K562 (cell line): ENCODE data around the gene CADPS2.

ENCODE experiments used
- CCAR2 ChIP-seq: fragments of 200-400 bp; formaldehyde crosslinking; IDR thresholded peaks from 2 replicates; pipeline ENCODE4 v1.6.1; 2017; ENCODE audit warnings: mild to moderate bottlenecking, low read depth, low read length
- ERF ChIP-seq: fragments of 450-650 bp; formaldehyde crosslinking; IDR thresholded peaks from 2 replicates; pipeline ENCODE4 v1.4.0; 2020; ENCODE audit warnings: mild to moderate bottlenecking, mixed read lengths
- ESRRA ChIP-seq: fragments of 450-650 bp; IDR thresholded peaks from 2 replicates; pipeline ENCODE4 v1.6.1; 2014; ENCODE audit warnings: low read depth, mild to moderate bottlenecking, moderate library complexity, borderline replicate concordance
- FOXM1 ChIP-seq, 2 experiments: fragments of 450-650 bp in 1 of 2; sonication (generic) in 1 of 2; formaldehyde crosslinking in 1 of 2; IDR thresholded peaks; 2 replicates each; pipeline versions ENCODE4 v1.6.1 to v1.9.0; 2017 to 2022; ENCODE audit warnings: low read depth in 2 of 2, mild to moderate bottlenecking in 2 of 2, missing genetic modification reagents in 1 of 2, moderate library complexity in 1 of 2
- HDAC2 ChIP-seq: fragments of 450-650 bp; IDR thresholded peaks from 2 replicates; pipeline ENCODE4 v1.6.1; 2016; ENCODE audit warnings: mild to moderate bottlenecking
- JUN ChIP-seq, 2 experiments: sonication (generic) in 1 of 2; formaldehyde crosslinking in 1 of 2; IDR thresholded peaks; 2 replicates each; pipeline versions ENCODE4 v1.6.1 to v1.8.0; 2012 to 2022; ENCODE audit warnings: borderline replicate concordance in 2 of 2, mild to moderate bottlenecking in 2 of 2, improper control_type of control experiment in 1 of 2, low read depth in 1 of 2, low read length in 1 of 2, missing genetic modification reagents in 1 of 2
- POLR2A ChIP-seq: fragments of 450-650 bp; conservative IDR thresholded peaks from 2 replicates; pipeline ENCODE4 v1.6.1; 2016
- POLR2AphosphoS5 ChIP-seq: IDR thresholded peaks from 2 replicates; pipeline ENCODE4 v1.6.1; 2011; ENCODE audit warnings: mild to moderate bottlenecking, low read depth, low read length, moderate library complexity; ENCODE audit not compliant: control insufficient read depth, insufficient read depth
- RAD21 ChIP-seq, 2 experiments: fragments of 250-450 bp in 1 of 2; fragments of 450-650 bp in 1 of 2; sonication (Bioruptor Pico) in 1 of 2; formaldehyde crosslinking in 1 of 2; IDR thresholded peaks in 1 of 2; conservative IDR thresholded peaks in 1 of 2; 2 replicates each; pipeline versions ENCODE4 v1.4.0 to v1.8.0; 2020 to 2022; ENCODE audit warnings: mild to moderate bottlenecking in 2 of 2, moderate library complexity in 1 of 2
- ZBTB1 ChIP-seq: sonication (generic); formaldehyde crosslinking; IDR thresholded peaks from 2 replicates; pipeline ENCODE4 v1.8.1; 2023; ENCODE audit warnings: missing genetic modification reagents, low read depth, mild to moderate bottlenecking, borderline replicate concordance
- TF ChIP-seq, protein P1 (sequence below), 3 experiments: IDR thresholded peaks in 2 of 3; conservative IDR thresholded peaks in 1 of 3; 2 replicates each; pipeline ENCODE4 v1.5.1; 2011 to 2012; ENCODE audit warnings: low read length in 3 of 3, mild to moderate bottlenecking in 3 of 3, control low read depth in 2 of 3, improper control_type of control experiment in 1 of 3, inconsistent platforms in 1 of 3, low read depth in 1 of 3, mixed read lengths in 1 of 3, moderate library complexity in 1 of 3; ENCODE audit not compliant: insufficient read depth in 2 of 3

DNA sequence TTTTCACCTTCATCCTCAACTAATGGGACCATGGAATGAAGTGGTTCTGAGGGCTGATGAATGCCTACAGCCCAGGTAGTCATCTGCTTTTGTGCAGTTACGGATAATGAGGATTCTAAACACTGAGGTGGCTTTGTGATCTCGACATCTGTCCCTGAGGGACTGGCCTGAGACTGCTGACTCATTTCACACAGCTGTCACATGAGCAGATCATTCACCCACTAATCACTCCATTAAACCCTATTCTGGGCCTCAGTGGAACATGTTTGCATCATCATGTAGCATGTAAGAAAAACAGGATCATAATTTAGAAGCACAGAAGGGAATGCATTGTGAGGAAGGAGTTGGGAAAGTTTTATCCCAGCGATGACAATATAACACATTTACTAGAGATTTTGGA lies 502.3 kb downstream of the CADPS2 start:
- TF ChIP-seq ZBTB1 (CRISPR knock-in tag) (no peak), ESRRA (no peak), POLR2A (no peak), JUN (IDR thresholded peaks at IDR 0.05; ENCODE audit: borderline replicate concordance, low read depth, low read length) (no peak), JUN (CRISPR knock-in tag; IDR thresholded peaks at IDR 0.05; ENCODE audit: borderline replicate concordance) (no peak), FOXM1 (IDR thresholded peaks at IDR 0.05; ENCODE audit: low read depth) (no peak), FOXM1 (CRISPR knock-in tag; IDR thresholded peaks at IDR 0.05; ENCODE audit: low read depth) (no peak), POLR2AphosphoS5 (no peak), ERF (CRISPR knock-in tag) (no peak), CCAR2 (no peak), HDAC2 (no peak), RAD21 (CRISPR knock-in tag; conservative IDR thresholded peaks at IDR 0.05 in 1 of 2, IDR thresholded peaks at IDR 0.05 in 1 of 2) (no peak)
- TF ChIP-seq, protein P1, sequence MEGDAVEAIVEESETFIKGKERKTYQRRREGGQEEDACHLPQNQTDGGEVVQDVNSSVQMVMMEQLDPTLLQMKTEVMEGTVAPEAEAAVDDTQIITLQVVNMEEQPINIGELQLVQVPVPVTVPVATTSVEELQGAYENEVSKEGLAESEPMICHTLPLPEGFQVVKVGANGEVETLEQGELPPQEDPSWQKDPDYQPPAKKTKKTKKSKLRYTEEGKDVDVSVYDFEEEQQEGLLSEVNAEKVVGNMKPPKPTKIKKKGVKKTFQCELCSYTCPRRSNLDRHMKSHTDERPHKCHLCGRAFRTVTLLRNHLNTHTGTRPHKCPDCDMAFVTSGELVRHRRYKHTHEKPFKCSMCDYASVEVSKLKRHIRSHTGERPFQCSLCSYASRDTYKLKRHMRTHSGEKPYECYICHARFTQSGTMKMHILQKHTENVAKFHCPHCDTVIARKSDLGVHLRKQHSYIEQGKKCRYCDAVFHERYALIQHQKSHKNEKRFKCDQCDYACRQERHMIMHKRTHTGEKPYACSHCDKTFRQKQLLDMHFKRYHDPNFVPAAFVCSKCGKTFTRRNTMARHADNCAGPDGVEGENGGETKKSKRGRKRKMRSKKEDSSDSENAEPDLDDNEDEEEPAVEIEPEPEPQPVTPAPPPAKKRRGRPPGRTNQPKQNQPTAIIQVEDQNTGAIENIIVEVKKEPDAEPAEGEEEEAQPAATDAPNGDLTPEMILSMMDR (IDR thresholded peaks at IDR 0.05 in 2 of 3, conservative IDR thresholded peaks at IDR 0.05 in 1 of 3; ENCODE audit: insufficient read depth in 2 of 3, low read depth in 1 of 3, low read length in 3 of 3) = no peak
